ENCODE data around the gene ESYT3.

Gene ESYT3, protein sequence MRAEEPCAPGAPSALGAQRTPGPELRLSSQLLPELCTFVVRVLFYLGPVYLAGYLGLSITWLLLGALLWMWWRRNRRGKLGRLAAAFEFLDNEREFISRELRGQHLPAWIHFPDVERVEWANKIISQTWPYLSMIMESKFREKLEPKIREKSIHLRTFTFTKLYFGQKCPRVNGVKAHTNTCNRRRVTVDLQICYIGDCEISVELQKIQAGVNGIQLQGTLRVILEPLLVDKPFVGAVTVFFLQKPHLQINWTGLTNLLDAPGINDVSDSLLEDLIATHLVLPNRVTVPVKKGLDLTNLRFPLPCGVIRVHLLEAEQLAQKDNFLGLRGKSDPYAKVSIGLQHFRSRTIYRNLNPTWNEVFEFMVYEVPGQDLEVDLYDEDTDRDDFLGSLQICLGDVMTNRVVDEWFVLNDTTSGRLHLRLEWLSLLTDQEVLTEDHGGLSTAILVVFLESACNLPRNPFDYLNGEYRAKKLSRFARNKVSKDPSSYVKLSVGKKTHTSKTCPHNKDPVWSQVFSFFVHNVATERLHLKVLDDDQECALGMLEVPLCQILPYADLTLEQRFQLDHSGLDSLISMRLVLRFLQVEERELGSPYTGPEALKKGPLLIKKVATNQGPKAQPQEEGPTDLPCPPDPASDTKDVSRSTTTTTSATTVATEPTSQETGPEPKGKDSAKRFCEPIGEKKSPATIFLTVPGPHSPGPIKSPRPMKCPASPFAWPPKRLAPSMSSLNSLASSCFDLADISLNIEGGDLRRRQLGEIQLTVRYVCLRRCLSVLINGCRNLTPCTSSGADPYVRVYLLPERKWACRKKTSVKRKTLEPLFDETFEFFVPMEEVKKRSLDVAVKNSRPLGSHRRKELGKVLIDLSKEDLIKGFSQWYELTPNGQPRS

GRCh38 chr3:138434276-138434874, at the start of gene ESYT3:
Gene ESYT3 (plus strand): TSS chr3:138434616. CDS start chr3:138434799, 183 bp downstream.
- no peak for FAIRE-seq

DNA sequence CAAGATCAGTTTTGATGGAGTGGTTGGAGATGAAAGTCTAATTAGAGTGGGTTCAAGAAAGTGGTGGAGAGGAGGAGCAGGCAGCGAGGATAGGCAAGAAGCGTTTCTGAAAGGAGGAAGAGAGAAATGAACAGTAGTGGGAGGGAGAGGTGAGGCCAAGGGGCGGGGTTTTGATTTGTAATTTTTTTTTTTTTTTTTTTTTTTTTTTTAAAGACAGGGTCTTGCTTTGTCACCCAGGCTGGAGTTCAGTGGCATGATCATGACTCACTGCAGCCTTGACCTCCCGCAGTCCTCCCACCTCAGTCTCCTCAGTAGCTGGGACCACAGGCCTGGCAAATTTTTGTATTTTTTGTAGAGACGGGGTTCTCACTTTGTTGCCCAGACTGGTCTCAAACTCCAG, 49.4 kb upstream of the ESYT3 start:
- no peak for FAIRE-seq

GRCh38 chr3:138389144-138389601, 45.2 kb upstream of the ESYT3 start:
- FAIRE-seq, result no peak

GRCh38 chr3:138389841-138390581, 44.4 kb upstream of the ESYT3 start:
- FAIRE-seq, result no peak

- no peak for FAIRE-seq
Observed at GRCh38 chr3:138390582-138390932, 43.9 kb upstream of the ESYT3 start.

- no peak for FAIRE-seq
Observed at GRCh38 chr3:138394156-138394555, 40.3 kb upstream of the ESYT3 start.

DNA sequence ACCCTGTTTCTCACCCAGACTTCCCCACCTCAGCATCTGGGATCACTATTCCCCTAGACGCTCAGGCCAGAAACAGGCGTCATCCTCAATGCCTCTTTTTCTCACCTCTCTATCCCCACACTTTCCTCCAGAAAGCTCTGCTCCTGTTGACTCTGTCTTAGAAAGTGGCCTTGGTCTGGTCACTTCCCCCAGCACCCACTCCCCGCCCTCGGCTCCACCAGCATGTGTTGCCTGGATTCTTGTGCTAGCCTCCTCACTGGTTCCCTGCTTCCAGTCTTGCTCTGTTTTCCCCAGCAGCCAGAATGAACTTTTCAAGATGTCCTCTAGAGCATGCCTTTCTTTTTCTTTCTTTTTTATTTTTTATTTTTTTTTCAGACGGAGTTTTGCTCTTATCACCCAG, 39.7 kb upstream of the ESYT3 start:
- no peak for FAIRE-seq

DNA sequence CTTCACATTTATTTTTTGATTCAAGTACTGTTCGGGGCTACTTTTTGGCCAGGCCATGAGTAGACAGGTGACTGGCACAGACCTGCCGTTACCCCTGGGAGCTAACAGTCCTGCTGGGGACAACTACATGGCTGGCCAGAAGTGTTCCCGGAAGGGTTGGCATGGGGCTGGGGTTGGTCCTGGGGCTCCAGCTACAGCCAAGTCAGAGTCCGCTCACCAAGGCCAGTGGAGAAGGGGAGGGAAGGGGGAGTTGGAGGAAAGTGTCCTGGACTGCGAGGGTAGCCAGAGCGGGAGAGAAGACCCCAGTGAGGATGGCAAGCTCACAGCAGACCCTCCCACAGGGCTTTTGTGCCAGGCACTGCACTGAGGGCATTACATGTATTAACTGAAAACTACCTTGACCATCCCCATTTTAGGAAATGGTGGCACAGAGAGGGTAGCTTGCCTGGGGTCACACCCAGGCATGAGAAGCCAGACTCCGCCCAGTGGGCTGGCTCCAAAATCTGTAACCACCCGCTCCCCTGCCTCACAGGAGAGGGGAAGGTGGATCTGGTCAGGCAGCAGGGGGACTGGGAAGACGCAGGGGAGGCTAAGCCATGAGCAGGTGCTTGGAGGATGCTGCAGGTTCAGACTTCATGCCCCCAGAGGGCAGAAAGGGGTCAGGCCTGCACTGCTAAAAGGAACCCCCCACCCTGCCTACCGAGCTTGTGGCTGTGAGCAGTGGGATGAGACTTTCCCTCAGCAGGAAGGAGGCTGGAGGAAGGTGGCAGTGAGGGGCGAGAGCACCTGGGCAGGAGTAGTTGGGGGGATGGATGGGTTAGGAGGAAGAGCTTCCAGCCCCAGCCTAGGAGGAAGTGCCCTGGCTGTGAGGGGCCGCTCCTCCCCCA, 38.3 kb upstream of the ESYT3 start:
- no peak for FAIRE-seq

GRCh38 chr3:138396752-138397410, 37.5 kb upstream of the ESYT3 start:
- no peak for FAIRE-seq

DNA sequence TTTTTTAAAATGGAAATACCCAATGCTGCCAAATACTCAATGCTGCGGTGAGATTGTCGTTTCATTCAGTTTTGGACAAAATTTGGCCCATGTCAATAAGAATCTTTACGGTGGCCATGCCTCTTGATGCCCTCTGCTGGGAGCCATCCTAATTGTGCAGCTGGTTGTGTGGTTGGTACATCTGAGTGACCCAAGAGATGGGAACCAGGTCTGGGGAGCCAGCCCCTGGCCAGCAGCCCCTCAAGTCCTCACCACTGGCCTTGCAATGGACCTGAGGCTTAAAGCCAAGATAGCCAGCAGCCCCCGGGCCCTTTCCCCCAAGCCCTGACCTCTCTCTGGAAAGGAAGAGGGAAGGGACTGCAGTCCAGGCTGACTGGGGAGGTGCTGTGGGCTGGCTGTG, 36.4 kb upstream of the ESYT3 start:
- no peak for FAIRE-seq

DNA sequence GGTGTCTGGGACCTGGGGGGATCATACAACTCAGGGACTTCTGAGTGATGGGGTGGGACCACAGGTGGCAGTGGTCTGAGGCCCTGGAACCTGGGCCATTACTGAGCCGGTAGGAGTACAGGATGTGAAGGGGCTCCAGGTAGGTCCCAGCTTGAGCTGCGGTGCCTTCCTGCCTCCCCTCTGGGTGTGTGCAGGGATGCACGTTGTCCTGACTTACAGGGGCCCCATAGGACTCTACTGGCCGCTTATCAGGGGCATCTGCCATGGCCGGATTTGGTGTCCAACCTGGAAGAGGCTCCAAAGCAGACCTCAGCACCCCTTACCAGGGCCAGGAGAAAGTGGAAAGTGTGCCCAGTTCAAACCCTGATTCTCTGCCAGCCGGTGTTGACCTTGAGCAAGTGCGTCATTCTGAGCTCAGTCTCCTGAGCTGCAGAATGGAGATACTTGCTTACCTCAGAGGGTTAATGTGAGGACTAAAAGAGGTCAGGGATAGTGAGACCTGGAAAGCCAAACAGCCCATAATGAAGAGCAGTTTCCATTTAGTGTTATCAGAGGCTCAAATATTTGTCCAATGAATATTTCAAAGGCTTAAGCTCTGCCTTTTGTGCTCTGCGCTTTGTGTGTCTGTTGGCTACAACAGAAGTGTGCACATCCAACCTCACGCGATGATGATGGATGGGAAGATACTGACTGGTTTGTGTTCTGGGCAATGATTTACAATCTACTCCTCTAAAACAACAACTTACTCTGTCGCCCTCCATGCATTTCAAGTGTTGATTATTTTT, 35.4 kb upstream of the ESYT3 start:
- FAIRE-seq, result no peak

- FAIRE-seq, result no peak
Observed at GRCh38 chr3:138399766-138400165, 34.6 kb upstream of the ESYT3 start.

- no peak for FAIRE-seq
Observed at GRCh38 chr3:138400651-138401070, 33.8 kb upstream of the ESYT3 start.

- no peak for FAIRE-seq
Observed at GRCh38 chr3:138401834-138402233, 32.6 kb upstream of the ESYT3 start.

DNA sequence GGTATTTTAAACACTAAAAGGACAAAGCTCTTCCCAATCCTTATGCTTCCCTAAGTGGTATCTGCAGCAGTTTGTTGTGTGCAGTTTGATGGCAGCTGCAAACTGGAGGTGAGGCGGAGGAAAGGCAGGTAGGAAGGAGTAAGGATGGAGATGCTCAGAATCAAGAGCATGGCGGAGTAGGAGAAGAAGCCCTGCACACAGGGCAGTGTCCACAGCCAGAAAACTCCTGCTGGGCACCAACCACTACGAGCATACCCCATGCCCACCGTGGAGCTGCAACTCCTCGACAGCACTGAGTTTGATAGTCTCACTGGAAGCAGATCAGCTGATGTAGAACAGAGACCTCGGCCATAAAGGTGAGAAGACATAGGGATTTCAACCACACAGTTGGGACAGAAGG, 30.3 kb upstream of the ESYT3 start:
- FAIRE-seq, result no peak

DNA sequence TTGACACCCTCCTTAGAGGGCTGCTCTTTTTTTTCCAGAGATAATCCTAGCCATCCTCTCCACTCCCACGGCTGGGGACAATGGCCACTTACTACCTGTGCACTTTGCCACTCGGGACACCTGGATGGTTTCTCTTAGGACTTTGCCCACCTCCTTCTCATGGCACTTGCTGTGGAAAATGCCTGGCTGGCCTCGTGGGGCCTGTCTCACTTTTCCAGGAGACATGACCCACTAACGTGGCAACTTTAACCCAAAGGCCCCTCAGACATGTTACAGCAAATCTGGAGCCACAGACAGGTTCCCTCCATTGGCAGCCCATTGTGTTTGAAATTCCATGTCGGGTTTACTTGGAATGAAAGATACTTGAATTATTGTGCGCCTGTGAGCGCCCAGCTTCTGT, 29.4 kb upstream of the ESYT3 start:
- FAIRE-seq, result no peak

DNA sequence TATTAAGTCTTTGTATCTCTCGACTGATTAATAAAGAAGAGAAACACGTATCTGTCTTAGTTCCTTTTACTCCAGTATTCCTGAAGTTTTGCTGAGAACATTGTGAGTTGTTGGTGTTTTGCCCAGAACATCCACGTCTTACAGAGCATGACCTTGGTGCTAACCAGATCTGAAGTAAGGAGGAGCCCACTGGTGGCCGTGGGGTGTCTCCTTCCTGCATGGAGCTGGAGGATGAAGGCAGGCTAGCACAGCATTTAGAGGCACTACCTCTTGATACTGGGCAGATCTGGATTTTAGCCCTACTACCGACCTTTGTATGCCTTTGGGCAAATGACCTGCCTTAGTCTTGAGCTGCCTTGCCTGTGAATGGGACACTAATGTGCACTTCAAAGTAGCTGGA, 28.9 kb upstream of the ESYT3 start:
- FAIRE-seq, result no peak

DNA sequence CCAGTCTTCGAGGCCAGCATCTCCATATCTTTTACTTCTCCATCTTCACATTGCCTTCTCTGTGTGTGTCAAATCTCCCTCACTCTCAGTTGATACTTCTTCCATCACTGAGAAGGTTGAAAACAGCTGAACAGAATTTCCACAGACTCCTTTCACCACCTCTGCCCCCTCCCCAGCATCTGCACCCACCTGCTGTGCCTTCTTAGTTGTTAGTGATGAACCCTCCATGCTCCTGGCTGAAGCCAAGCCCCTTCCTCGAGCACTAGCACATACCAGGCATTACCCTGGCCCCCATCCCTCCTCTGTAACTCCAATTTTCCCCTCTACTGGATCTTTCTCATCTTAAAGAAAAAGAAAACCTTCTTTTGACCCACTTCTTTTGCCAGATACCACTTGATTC, 27.8 kb upstream of the ESYT3 start:
- no peak for FAIRE-seq

GRCh38 chr3:138407236-138407907, 27.0 kb upstream of the ESYT3 start:
- no peak for FAIRE-seq
